K562 (cell line): ENCODE measurements around the gene ATIC. TPM values are rescaled to one million over a fixed set of nuclear protein-coding genes. Genes with fewer than 3 reads are reported as not detected.

Source experiments
- ATAC-seq: fragments of 200-7000 bp; cut with Tn5 transposase; 3 replicates; pipeline ENCODE4 v1.9.1; 2020; ENCODE audit warnings: moderate library complexity
- BruUV-seq: library from RNA; stranded (reverse); fragments of 400-500 nt; replicated peaks from 2 replicates; lab custom pipeline; 2021; lab: Mats Ljungman, UMichigan
- CTCF ChIA-PET: fragments of 300-600 bp; formaldehyde crosslinking; extraction: SDS; loops from one replicate; lab custom pipeline; 2021; ENCODE audit warnings: low intra/inter-chr PET ratio; lab: Yijun Ruan, JAX
- POLR2A ChIA-PET: fragments of 300-600, 350-650 bp; sonication (Branson Sonifier 250); formaldehyde crosslinking; extraction: SDS; loops from one replicate; lab custom pipeline; 2021; ENCODE audit warnings: antibody characterized with exemption, inconsistent platforms; lab: Yijun Ruan, JAX
- DNase-seq, 4 experiments: peaks; one replicate each; pipeline versions ENCODE4 v3.0.0 to v3.0.0-alpha.2; 2011 to 2018; ENCODE audit warnings: low spot score in 3 of 4, mixed read lengths in 3 of 4; ENCODE audit errors: extremely low read depth in 1 of 4
- FAIRE-seq: peaks from 2 replicates; lab custom pipeline; 2011; peaks lifted over from hg19 to GRCh38; lab: Jason Lieb, UNC
- H2AFZ ChIP-seq: 2 replicates; pipeline ENCODE4 v1.6.0; 2011; ENCODE audit warnings: low read depth, low read length, control low read depth, inconsistent platforms
- H3K27ac ChIP-seq: fragments of 200-600 bp; 3 replicates; pipeline ENCODE4 v1.8.0; 2011; ENCODE audit warnings: low read depth, mild to moderate bottlenecking, control low read depth, inconsistent platforms, low read length, moderate library complexity, mixed read lengths; ENCODE audit errors: extremely low read depth
- H3K27me3 ChIP-seq, 2 experiments: fragments of 300-600 bp in 1 of 2; 2 replicates in 1 of 2; 3 replicates in 1 of 2; pipeline versions ENCODE4 v1.6.0 to v1.8.0; 2011; ENCODE audit warnings: inconsistent platforms in 2 of 2, low read length in 2 of 2, mild to moderate bottlenecking in 1 of 2, mixed read lengths in 1 of 2, moderate library complexity in 1 of 2; ENCODE audit not compliant: control insufficient read depth in 2 of 2, insufficient read depth in 2 of 2
- H3K36me3 ChIP-seq: fragments of 300-600 bp; 3 replicates; pipeline ENCODE4 v1.8.0; 2011; ENCODE audit warnings: mild to moderate bottlenecking, low read length, inconsistent platforms; ENCODE audit not compliant: control insufficient read depth, insufficient read depth
- H3K4me1 ChIP-seq, 2 experiments: fragments of 200-600 bp in 1 of 2; replicated peaks in 1 of 2; 2 replicates in 1 of 2; 3 replicates in 1 of 2; pipeline versions ENCODE4 v1.5.1 to v1.8.0; 2011; ENCODE audit warnings: inconsistent platforms in 2 of 2, low read length in 2 of 2, mild to moderate bottlenecking in 1 of 2, mixed read lengths in 1 of 2, moderate library complexity in 1 of 2; ENCODE audit not compliant: control insufficient read depth in 2 of 2, insufficient read depth in 2 of 2
- H3K4me2 ChIP-seq: 2 replicates; pipeline ENCODE4 v1.6.1; 2011; ENCODE audit warnings: low read length, control low read depth, inconsistent platforms, mixed read lengths; ENCODE audit not compliant: insufficient read depth
- H3K4me3 ChIP-seq: fragments of 200-600 bp; sonication (generic), shearing (Covaris generic); 2 replicates; pipeline ENCODE4 v1.5.1; 2016; ENCODE audit warnings: control low read depth, inconsistent platforms
- H3K79me2 ChIP-seq: fragments of 200-600 bp; 3 replicates; pipeline ENCODE4 v1.8.0; 2011; ENCODE audit warnings: low read length, inconsistent platforms; ENCODE audit not compliant: control insufficient read depth, insufficient read depth
- H3K9ac ChIP-seq, 2 experiments: 2 replicates each; pipeline versions ENCODE4 v1.6.0 to v1.6.1; 2011; ENCODE audit warnings: low read depth in 2 of 2, low read length in 2 of 2, control low read depth in 1 of 2, inconsistent platforms in 1 of 2, mild to moderate bottlenecking in 1 of 2, mixed read lengths in 1 of 2; ENCODE audit not compliant: insufficient read depth in 1 of 2
- H3K9me1 ChIP-seq: one replicate; pipeline ENCODE4 v1.6.0; 2011; ENCODE audit warnings: inconsistent platforms, mild to moderate bottlenecking, low read length, moderate library complexity; ENCODE audit not compliant: control insufficient read depth, insufficient read depth
- H3K9me3 ChIP-seq: replicated peaks from 2 replicates; pipeline ENCODE4 v1.5.1; 2011; ENCODE audit warnings: low read depth, low read length, inconsistent platforms; ENCODE audit not compliant: control insufficient read depth, insufficient read depth
- H4K20me1 ChIP-seq: replicated peaks from 2 replicates; pipeline ENCODE4 v1.6.1; 2011; ENCODE audit warnings: low read length, inconsistent platforms, mixed read lengths; ENCODE audit not compliant: control insufficient read depth, insufficient read depth
- E2F4 ChIP-seq: sonication (generic); formaldehyde crosslinking; IDR thresholded peaks from 2 replicates; pipeline ENCODE4 v1.8.0; 2022; ENCODE audit warnings: mild to moderate bottlenecking, low read depth, missing genetic modification reagents
- MYNN ChIP-seq, 2 experiments: sonication (generic); formaldehyde crosslinking in 1 of 2; IDR thresholded peaks; 2 replicates each; pipeline versions ENCODE4 v1.5.0 to v1.6.1; 2016 to 2020; ENCODE audit warnings: antibody characterized with exemption in 1 of 2, missing genetic modification reagents in 1 of 2
- SIX5 ChIP-seq, 2 experiments: IDR thresholded peaks; 2 replicates each; pipeline ENCODE4 v1.6.1; 2011; ENCODE audit warnings: low read length in 2 of 2, borderline replicate concordance in 1 of 2, low read depth in 1 of 2, mild to moderate bottlenecking in 1 of 2, moderate library complexity in 1 of 2; ENCODE audit not compliant: insufficient read depth in 1 of 2
- TBP ChIP-seq: optimal IDR thresholded peaks from 2 replicates; pipeline ENCODE3; 2011; ENCODE audit warnings: low read depth, low read length, improper control_type of control experiment
- ZNF133 ChIP-seq: fragments of 250-450 bp; sonication (Bioruptor Pico); IDR thresholded peaks from 2 replicates; pipeline ENCODE4 v1.4.0; 2020; ENCODE audit warnings: mild to moderate bottlenecking
- ZNF311 ChIP-seq: fragments of 250-450 bp; sonication (Bioruptor Pico); IDR thresholded peaks from 2 replicates; pipeline ENCODE4 v1.4.0; 2020; ENCODE audit warnings: mild to moderate bottlenecking, moderate library complexity
- WGBS: fragments of 100-300 bp; shearing (Covaris generic); methylation state at CpG from one replicate; pipeline ENCODE4 v1.1.6; 2016; ENCODE audit warnings: low coverage, mixed read lengths; ENCODE audit not compliant: insufficient coverage; ENCODE audit errors: missing lambda C conversion rate; 5-methylcytosine and 5-hydroxymethylcytosine counted together
- in situ Hi-C: fragments of 300-500 bp; cut with MboI; formaldehyde crosslinking; loops from 4 replicates; pipeline ENCODE4 v1.15.0; 2018; ENCODE audit warnings: inconsistent platforms, mixed read lengths
- intact Hi-C: fragments of 100-400 bp; cut with micrococcal nuclease; formaldehyde crosslinking; loops from 2 replicates; pipeline ENCODE4 v1.14.2; 2022
- polyA plus RNA-seq, 8 experiments: library from polyadenylated mRNA; depleted of rRNA in 4 of 8; stranded (reverse) in 5 of 8; unstranded in 3 of 8; fragments of >200 nt; fragmentation: Nextera tagmentation in 2 of 8; fragmentation: Illumina TruSeq in 1 of 8; extraction: Ambion mirVana in 2 of 8; extraction: Trizol in 1 of 8; gene quantifications; 2 replicates each; pipeline versions ENCODE4 v1.2.1 to v1.2.3, GENCODE V29; 2011 to 2014; ENCODE audit warnings: inconsistent platforms in 1 of 8, missing spikeins in 1 of 8
- total RNA-seq, 7 experiments: library from RNA; depleted of rRNA in 6 of 7; stranded (reverse); fragments of >200 nt in 6 of 7; fragmentation: Illumina TruSeq in 2 of 7; extraction: Trizol in 2 of 7; gene quantifications; 2 replicates each; pipeline versions ENCODE4 v1.2.1 to v1.2.3, GENCODE V29; 2011 to 2021; ENCODE audit warnings: low replicate concordance in 1 of 7
- TF ChIP-seq, protein P1 (sequence below): fragments of 450-650 bp; IDR thresholded peaks from 2 replicates; pipeline ENCODE4 v1.6.1; 2017; ENCODE audit warnings: mild to moderate bottlenecking, moderate library complexity

ATIC gene
- total and polyA plus RNA-seq, 9 of the 15 experiments (the other 6 are each of a cell fraction or from before 2014, with no cell fraction given) = 45.6 to 480 (median 212) TPM

DNA sequence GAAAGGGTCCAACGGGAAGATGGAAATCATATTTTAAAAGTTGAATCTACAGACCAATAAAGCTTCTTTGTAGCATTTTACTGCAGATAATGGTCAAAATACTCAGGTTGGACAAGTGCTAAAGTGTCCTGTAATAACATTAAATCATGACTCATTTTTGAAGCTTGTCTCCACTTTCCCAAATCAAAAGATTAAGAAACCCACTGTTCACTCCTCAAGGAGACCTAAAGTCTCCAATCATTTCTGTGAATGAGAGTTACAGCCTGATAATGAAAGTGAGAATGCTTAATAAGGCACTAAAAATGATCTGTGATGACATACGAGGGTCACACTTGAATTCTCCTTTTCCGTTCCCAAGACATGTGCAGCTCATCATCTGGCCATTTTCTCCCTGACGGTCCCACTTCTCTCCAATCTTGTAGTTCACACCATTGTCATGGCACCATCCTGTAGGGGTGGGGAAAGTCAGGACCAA, 53.4 kb downstream of the ATIC start:
- WGBS = 89% methylated on average over 4 of the region's 4 CpGs
- no peaks in the 10 kb centered on the region for H3K9me1 ChIP-seq
- TF ChIP-seq E2F4 (CRISPR knock-in tag) = no peak
- TF ChIP-seq MYNN (IDR thresholded peaks at IDR 0.05) = no peak
- TF ChIP-seq MYNN (CRISPR knock-in tag; IDR thresholded peaks at IDR 0.05) = no peak
- TF ChIP-seq, protein P1, sequence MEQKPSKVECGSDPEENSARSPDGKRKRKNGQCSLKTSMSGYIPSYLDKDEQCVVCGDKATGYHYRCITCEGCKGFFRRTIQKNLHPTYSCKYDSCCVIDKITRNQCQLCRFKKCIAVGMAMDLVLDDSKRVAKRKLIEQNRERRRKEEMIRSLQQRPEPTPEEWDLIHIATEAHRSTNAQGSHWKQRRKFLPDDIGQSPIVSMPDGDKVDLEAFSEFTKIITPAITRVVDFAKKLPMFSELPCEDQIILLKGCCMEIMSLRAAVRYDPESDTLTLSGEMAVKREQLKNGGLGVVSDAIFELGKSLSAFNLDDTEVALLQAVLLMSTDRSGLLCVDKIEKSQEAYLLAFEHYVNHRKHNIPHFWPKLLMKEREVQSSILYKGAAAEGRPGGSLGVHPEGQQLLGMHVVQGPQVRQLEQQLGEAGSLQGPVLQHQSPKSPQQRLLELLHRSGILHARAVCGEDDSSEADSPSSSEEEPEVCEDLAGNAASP = no peak
- TF ChIP-seq TBP = no peak
- no peak for TF ChIP-seq SIX5 (IDR thresholded peaks at IDR 0.05; ENCODE audit: borderline replicate concordance in 1 of 2, insufficient read depth in 1 of 2, low read depth in 1 of 2, low read length in 2 of 2)
- no peak for TF ChIP-seq ZNF311
- no peak for TF ChIP-seq ZNF133 (CRISPR knock-in tag)
- CTCF ChIA-PET = no interaction called here
- peaks cover 28% of the 10 kb centered on the region; the same call in 2 of the 3 replicates for H3K36me3 ChIP-seq
- no peaks in the 10 kb centered on the region for H3K27me3 ChIP-seq
- BruUV-seq = no TSS peak
- no peak overlapping the region for H3K4me2 ChIP-seq
- no peaks in the 10 kb centered on the region for H4K20me1 ChIP-seq
- peaks cover 0 to 6% of the 10 kb centered on the region in 2 experiments; a peak in 3 of 5 replicates for H3K4me1 ChIP-seq
- FAIRE-seq (no peak), ATAC-seq (no peak), DNase-seq (no peak)
- POLR2A ChIA-PET = no interaction called here
- H3K9ac ChIP-seq = no peak overlapping the region
- no peak overlapping the region for H3K4me3 ChIP-seq
- H3K27ac ChIP-seq = no peak overlapping the region
- intact Hi-C loops (no loop called here), in situ Hi-C loops (loop anchor here (10.0 kb wide), 1 partner anchor 880 kb away; no protein-coding TSS in a partner anchor)
- no peak overlapping the region for H2AFZ ChIP-seq
- no peaks in the 10 kb centered on the region for H3K79me2 ChIP-seq
- H3K9me3 ChIP-seq = no peaks in the 10 kb centered on the region
